Measurements from ENCODE around the gene PSMA8. TPM values are rescaled to one million over a fixed set of nuclear protein-coding genes. Genes with fewer than 3 reads are reported as not detected.

The PSMA8 gene
- total and polyA plus RNA-seq, 2 of the 13 experiments (the other 11 are each of a cell fraction or from before 2014, with no cell fraction given) = not detected

- TF ChIP-seq ZNF280D (CRISPR knock-in tag; IDR thresholded peaks at IDR 0.05) (no peak), SIN3A (IDR thresholded peaks at IDR 0.05; ENCODE audit: borderline replicate concordance, low read depth, low read length) (0 out of 2 replicates have a peak, but pooled peaks have one; percentile 15), NFYC (CRISPR knock-in tag; IDR thresholded peaks at IDR 0.05) (peak; percentile 67), ZBTB21 (CRISPR knock-in tag; IDR thresholded peaks at IDR 0.05) (0 out of 2 replicates have a peak, but pooled peaks have one; percentile 25), RFX5 (IDR thresholded peaks at IDR 0.05; ENCODE audit: low read depth, low read length) (peak; percentile 56; the same call in 1 of the 2 replicates), GATAD1 (CRISPR knock-in tag; IDR thresholded peaks at IDR 0.05) (0 out of 2 replicates have a peak, but pooled peaks have one; percentile 36), BCL3 (CRISPR knock-in tag; IDR thresholded peaks at IDR 0.05) (0 out of 2 replicates have a peak, but pooled peaks have one; percentile 23), CREB1 (IDR thresholded peaks at IDR 0.05) (peak; percentile 99), CREB1 (CRISPR knock-in tag; IDR thresholded peaks at IDR 0.05) (peak; percentile 88), MYPOP (CRISPR knock-in tag; IDR thresholded peaks at IDR 0.05) (peak; percentile 28; the same call in 1 of the 2 replicates), ERF (CRISPR knock-in tag; IDR thresholded peaks at IDR 0.05) (no peak), ZKSCAN5 (CRISPR knock-in tag; IDR thresholded peaks at IDR 0.05) (no peak), DMAP1 (CRISPR knock-in tag; IDR thresholded peaks at IDR 0.05) (peak; percentile 42), ZHX2 (IDR thresholded peaks at IDR 0.05; ENCODE audit: low read depth) (0 out of 2 replicates have a peak, but pooled peaks have one; percentile 46), ZHX2 (CRISPR knock-in tag; IDR thresholded peaks at IDR 0.05; ENCODE audit: borderline replicate concordance) (no peak), ZFX (CRISPR knock-in tag; IDR thresholded peaks at IDR 0.05; ENCODE audit: low read depth) (0 out of 2 replicates have a peak, but pooled peaks have one; percentile 12)
These were observed 92.8 kb downstream of the PSMA8 start, which contains the start of gene TAF4B (continued) for GRCh38 chr18:26226229-26227050.

Data from HepG2 (cell line).